ENCODE measurements around the gene RASL11A.
"Not testable (repeated sequence)": the region's sequence is repeated elsewhere in the genome, so short reads cannot be mapped to it uniquely, and the experiment has no call there.

The RASL11A gene

DNA sequence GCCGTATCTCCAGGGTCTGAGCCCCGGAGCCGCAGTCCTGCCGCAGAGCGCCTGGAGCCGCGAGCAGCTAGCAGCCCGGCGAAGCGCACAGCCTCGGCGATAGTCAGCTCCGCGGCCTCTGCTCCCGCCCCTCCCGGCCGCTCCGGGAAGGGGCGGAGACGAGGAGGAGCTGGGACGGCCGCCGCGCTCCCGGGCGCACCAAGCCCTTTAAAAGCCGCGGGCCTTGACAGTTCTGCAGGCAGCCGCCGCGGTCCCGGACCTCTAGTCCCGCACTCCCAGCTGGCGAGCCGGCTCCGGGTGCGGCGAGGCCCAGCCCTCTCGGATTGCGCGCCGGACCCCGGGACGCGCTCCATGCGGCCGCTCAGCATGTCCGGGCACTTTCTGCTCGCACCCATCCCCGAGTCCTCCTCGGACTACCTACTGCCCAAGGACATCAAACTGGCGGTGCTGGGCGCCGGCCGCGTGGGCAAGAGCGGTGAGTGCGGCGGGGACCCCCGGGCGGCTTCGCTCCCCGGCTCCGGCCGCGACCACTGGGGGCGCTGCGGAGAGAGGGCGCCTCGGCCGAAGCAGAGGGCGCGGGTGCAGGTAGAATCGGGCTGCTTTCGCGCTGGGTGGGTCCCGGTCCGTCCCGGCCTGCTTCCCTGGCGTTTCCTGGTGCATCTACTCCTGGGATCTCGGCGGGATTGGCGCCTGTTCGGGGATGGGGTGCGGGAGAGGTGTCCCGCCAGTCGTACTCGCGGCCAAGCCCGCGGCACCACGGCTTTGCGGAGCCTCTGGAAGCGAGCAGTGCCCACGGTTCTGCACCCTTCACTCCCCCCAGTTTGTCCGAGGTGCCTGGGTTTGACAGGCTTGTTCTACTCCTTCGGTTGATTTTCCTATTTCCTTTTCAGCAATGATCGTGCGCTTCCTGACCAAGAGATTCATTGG is at the start of gene RASL11A:
TSS of gene RASL11A (plus strand) at position 237 of the 927 bp plus-strand sequence. CDS start at position 352, 115 bp downstream.
- peak; percentile 40 for DNase-seq (ENCODE audit: low read depth, low spot score)

GRCh38 chr13:27222100-27222499 is 48.5 kb upstream of the RASL11A start:
- not testable (repeated sequence) for DNase-seq (ENCODE audit: low read depth, low spot score)

DNA sequence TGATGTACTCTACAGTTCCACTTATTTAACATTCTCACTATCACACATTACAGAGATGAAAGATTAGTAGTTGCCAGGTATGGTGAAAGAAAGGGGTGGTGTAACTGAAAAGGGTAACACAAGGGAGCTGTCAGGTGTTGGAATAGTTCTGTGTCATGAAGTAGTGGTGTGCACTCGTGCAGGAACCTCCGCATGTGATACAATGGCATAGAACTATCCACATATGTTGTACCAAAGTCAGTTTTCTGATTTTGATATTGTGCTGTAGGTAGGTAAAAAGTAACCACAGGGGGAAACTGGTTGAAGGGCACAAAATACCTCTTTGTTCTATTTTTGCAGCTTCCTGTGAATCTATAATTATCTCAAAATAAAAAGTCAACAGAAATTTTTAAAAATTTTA is 43.6 kb upstream of the RASL11A start:
- DNase-seq (ENCODE audit: low read depth, low spot score): no peak

- DNase-seq (ENCODE audit: low read depth, low spot score): no peak
Observed at GRCh38 chr13:27228131-27228530, 42.5 kb upstream of the RASL11A start.

DNA sequence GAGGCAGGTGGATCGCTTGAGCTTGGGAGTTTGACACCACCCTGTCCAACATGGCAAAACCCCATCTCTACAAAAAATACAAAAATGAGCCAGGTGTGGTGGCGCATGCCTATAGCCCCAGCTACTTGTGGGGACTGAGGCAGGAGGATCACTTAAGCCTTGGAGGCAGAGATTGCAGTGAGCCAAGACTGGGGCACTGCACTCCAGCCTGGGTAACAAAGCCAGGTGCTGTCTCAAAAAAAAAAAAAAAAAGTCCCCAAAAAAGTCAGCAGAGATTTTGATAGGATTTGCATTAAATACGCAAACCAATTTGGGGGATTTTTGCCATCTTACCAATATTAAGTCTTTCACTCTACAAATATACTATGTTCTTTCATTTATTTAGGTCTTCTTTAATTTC is 41.0 kb upstream of the RASL11A start:
- DNase-seq (ENCODE audit: low read depth, low spot score): no peak

DNA sequence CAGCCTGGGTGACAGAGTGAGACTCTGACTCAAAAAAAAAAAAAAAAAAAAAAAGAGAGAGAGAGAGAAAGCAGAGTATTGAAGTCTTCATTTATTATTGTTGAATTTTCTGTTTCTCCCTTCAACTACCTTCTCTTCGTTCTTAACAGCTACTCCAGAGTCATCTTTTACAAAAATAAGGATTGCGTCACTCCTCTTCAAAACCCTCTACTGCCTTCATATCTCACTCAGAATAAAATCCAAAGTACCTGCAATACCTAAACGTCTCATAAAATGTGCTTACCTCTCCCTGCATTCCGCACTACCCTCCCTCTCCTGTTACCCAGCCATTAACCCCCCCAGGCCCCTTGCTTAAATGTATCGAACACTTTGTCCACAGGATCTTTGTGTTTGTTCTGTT is 36.7 kb upstream of the RASL11A start:
- no peak for DNase-seq (ENCODE audit: low read depth, low spot score)

DNA sequence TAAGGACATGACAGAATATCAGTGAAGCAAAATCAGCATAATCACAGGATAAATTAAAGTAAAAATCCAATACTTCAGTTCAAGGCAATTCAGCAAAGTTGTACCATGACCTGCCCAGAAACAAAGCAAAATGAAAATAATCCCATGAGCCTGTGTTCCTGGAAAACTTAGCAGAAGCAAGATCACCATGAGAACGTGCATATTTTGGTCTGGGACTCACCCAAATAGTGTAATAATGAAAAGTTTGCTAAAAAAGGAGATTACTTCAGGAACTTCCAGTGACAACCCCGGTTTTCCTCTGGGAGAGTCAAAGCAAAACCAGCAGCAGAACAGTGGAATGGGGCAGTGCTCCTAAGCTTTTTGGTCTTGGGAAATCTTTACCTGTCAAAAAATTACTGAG is 34.2 kb upstream of the RASL11A start:
- DNase-seq (ENCODE audit: low read depth, low spot score): no peak

DNA sequence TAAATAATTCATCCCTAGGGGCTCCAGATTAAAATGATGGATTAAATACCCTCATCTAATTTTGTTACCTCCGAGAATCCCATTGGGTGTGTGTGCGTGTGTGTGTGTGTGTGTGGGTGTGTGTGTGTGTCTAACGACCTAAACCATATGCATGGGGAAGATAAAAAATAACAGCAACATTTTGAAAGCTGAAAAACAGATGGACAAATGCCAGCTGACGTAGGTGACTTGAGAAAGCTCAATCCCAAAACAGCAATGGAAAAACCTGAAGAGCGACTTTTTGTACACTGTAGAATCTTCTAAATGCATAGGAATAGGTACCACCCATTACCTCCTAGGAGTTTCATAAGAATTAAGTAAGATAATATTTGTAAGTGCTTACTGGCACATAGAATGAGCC is 27.9 kb upstream of the RASL11A start:
- DNase-seq (ENCODE audit: low read depth, low spot score): no peak

DNA sequence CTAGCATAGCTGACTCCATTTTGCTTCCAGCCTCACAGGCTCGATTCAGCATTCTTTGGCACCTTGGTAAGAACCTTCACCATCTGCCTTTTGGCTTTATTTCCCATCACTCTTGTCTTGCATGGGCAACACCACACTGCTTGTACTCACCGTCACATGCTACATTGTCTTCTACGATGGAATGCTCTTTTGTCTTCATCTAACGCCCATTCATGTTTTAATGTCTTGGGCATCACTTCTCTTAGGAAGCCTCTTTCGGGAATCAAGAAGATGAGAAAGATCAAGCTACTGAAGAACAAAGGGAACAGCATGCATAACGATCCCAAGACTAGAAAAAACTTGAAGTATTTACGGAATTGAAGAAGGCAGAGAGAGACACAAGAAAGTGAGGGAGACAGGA is 25.0 kb upstream of the RASL11A start:
- DNase-seq (ENCODE audit: low read depth, low spot score): no peak

GRCh38 chr13:27250833-27251165 is 19.8 kb upstream of the RASL11A start:
- DNase-seq (ENCODE audit: low read depth, low spot score): no peak

DNA sequence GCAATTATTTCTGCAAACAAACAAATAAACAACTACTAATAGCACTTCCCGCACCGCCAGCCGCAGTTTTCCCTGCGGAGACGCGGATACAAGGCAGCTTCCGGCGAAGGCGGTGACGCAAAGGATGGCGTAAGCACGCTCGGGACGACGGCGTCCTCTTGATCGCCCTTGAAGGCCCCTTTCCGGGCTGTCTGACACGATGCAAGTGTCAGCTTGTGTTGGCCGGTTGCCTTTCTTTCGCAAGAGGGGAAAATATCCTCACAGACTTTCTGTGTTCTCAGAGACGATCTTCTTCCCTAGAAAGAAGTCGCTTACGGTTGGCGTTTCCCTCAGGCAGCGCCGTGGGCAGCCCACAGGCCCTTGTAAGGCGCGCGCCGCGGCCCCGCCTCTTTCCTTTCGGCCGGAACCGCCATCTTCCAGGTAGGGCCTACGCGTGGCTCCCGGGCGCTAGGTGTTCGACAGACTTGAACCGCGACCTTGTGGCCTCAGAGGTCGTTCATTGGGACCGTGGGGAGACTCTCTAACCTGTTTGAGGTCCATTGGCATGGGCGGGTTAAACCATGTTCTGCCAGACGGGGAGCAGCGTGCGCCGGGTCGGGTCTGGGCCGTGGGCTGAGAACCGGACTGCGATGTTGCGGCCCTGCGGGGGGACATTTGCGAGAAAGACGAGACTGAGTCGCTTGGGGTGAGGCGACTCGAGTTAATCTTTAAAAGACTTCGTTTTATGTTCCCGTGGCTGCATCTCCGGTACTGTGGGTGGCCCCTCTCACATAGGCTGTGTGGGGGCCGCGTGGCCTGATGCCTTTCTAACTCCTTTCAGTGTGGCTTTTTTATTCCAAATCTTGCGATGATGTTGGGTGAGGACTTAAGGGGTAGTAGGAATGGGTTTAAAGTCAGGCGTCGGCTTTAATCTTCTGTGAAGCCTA is 19.2 kb upstream of the RASL11A start, which contains the start of gene RPL21:
TSS of gene RPL21 (plus strand) at position 393 of the 926 bp plus-strand sequence. CDS start 2,219 bp downstream, outside the sequence.
- peak; percentile 78 for DNase-seq (ENCODE audit: low read depth, low spot score)

GRCh38 chr13:27252467-27252866 is 18.2 kb upstream of the RASL11A start:
- no peak for DNase-seq (ENCODE audit: low read depth, low spot score)

DNA sequence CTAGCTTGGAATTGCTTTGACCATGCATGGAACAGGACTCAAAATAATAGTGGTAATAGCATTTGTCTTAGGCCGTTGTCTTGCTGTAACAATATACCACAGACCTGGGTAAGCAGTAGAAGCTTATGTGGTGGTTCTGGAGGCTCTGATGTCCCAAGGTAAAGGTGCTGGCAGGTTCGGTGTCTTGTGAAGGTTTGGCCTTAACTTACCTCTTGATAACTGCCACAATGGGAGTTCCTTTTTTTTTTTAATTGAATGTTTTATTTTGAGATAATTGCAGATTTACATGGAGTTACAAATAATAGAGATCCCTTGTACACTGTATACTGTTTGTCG is 13.4 kb upstream of the RASL11A start:
- DNase-seq (ENCODE audit: low read depth, low spot score): no peak

GRCh38 chr13:27257648-27258253 is 12.9 kb upstream of the RASL11A start:
- no peak for DNase-seq (ENCODE audit: low read depth, low spot score)

DNA sequence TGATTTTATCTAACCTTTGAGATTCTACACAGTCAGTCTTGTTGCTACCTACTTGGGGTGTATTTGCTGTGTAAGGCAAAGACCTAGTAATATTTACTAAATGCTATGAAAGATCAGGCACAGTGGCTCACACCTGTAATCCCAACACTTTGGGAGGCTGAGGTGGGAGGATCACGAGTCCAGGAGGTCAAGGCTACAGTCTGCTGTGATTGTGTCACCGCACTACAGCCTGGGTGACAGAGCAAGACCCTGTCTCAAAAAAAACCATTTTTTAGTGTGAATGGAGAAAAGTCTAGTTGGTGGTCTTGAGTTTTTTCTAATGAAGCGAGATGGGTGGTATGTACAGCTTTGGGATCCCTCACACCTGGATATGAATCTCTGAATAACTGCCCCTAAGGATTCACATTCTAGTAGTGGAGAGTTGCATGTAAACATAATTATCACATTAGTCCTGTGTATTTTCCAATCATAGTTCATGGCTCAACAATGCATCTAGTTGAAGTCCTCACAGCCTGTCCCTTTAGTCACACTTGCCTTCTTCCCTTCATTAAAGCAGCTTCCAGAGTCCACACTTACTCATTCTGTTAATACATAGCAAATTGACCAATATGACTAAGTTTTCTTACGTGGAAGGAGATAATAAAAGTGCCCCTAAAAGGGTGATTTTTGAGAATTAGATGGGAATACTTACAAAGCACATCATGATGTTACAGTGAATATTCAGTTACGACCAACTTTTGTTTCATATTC is 11.8 kb upstream of the RASL11A start:
- no peak for DNase-seq (ENCODE audit: low read depth, low spot score)

DNA sequence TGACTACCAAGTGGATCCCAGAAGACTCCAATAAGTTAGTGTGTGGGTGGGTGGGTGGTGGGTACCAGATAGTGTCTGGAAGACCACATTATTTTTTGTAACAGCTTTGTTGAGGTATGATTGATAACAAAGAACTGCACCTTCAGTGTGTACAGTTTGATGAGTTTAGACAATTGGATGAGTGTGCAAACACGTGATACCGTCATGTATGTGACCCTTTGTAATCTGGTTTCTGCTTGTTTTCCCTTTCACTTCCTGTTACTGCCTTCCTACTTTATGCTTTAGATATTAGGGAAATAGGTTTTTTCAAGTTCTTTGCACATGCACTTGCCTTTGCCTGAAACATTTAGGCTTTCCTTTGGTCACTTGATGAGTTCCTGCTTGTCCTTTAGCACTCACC is 10.8 kb upstream of the RASL11A start:
- no peak for DNase-seq (ENCODE audit: low read depth, low spot score)

DNA sequence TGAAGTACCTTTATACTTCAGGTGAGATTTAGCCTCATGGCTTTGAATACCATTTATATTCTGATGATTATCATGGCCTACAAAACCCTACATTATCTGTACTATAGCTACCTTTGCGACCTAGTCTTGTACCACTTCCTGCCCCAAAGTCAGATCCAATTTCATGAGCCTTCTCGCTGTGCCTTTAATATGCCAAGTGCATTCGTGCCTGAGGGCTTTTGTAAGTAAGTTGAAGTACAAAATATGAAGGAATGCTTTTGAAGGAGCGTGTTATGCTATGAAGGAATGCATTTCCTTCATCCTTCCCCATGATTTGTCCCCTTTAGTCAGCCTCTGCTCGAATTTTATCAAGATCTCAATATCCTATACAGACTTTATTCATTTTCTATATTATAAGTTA is 9.2 kb upstream of the RASL11A start:
- no peak for DNase-seq (ENCODE audit: low read depth, low spot score)

- no peak for DNase-seq (ENCODE audit: low read depth, low spot score)
Observed at GRCh38 chr13:27263438-27263837, 7.2 kb upstream of the RASL11A start.

GRCh38 chr13:27264181-27264580 is 6.4 kb upstream of the RASL11A start:
- no peak for DNase-seq (ENCODE audit: low read depth, low spot score)

DNA sequence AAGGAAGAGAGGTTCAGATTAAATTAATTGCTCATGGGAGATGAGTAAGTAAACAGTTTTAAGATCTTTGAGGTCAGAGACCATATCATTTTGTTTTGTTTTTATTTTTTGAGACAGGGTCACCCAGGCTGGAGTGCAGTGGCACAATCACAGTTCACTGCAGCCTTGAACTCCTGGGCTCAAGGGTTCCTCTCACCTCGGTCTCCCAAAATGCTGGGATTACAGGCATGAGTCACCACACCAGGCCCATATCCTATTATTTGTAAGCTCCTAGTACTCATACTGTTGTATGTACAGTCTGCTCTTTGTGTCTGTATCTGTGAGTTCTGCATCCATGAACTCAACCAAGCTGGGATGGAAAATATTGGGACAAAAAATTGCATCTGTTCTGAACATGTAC is 6.0 kb upstream of the RASL11A start:
- DNase-seq (ENCODE audit: low read depth, low spot score): no peak

- DNase-seq (ENCODE audit: low read depth, low spot score): no peak
Observed at GRCh38 chr13:27266917-27267316, 3.7 kb upstream of the RASL11A start.
